Ovary (tissue), 3 donors: Measurements from ENCODE around the gene ASAP2.

Experiments used
- POLR2A ChIP-seq: fragments of 450-650 bp; IDR thresholded peaks from one replicate; pipeline ENCODE4 v1.6.1; 2017; ENCODE audit warnings: antibody characterized with exemption, mild to moderate bottlenecking, moderate library complexity
- TF ChIP-seq, protein P1 (sequence below), 3 donors: fragments of 450-650 bp in 2 of 3; fragments of 200-600 bp in 1 of 3; IDR thresholded peaks; one replicate each; pipeline versions ENCODE4 v1.5.1 to v1.8.0; 2016 to 2022; ENCODE audit warnings: antibody characterized with exemption in 3 of 3, mild to moderate bottlenecking in 1 of 3
- donor health status: DM: no; HTN: no; CAD: no.

DNA sequence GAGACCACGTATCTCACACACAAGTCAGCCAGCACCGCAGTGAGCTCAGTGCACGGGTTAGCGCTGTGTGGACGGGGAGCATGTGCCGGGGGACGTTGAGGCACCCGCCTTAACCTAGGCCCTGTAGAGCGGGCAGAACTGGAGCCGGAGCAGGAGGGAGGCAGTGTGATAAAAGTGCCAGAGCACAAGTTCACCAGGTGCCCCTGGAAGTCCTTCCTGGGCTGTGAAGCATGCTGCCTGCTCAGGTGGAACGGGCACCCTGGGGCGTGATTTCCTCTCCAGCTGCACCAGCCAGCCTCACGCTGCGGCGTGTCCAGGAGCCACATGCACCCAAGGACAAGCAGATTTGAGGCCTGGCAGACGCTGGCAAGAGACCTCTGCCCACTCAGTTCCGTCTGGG, 166.4 kb downstream of the ASAP2 start:
- TF ChIP-seq, protein P1, sequence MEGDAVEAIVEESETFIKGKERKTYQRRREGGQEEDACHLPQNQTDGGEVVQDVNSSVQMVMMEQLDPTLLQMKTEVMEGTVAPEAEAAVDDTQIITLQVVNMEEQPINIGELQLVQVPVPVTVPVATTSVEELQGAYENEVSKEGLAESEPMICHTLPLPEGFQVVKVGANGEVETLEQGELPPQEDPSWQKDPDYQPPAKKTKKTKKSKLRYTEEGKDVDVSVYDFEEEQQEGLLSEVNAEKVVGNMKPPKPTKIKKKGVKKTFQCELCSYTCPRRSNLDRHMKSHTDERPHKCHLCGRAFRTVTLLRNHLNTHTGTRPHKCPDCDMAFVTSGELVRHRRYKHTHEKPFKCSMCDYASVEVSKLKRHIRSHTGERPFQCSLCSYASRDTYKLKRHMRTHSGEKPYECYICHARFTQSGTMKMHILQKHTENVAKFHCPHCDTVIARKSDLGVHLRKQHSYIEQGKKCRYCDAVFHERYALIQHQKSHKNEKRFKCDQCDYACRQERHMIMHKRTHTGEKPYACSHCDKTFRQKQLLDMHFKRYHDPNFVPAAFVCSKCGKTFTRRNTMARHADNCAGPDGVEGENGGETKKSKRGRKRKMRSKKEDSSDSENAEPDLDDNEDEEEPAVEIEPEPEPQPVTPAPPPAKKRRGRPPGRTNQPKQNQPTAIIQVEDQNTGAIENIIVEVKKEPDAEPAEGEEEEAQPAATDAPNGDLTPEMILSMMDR (IDR thresholded peaks at IDR 0.05), result no peak
- TF ChIP-seq POLR2A, result no peak
